ENCODE measurements around the gene BACE1.

GRCh38 chr11:117345039-117345438 lies 29.0 kb upstream of the BACE1 start:
- no peak for TF ChIP-seq CTCF (conservative IDR thresholded peaks at IDR 0.05; ENCODE audit: low read depth, low read length)
- TF ChIP-seq EZH2 (IDR thresholded peaks at IDR 0.05; ENCODE audit: borderline replicate concordance, low read depth, low read length, poor library complexity, severe bottlenecking): no peak

All from A673 (cell line).